HCT116 (cell line): ENCODE measurements around the gene PKD2L1. TPM values are rescaled to one million over a fixed set of nuclear protein-coding genes. Genes with fewer than 3 reads are reported as not detected.

Experiments
- ATAC-seq: fragments of 200-7000 bp; cut with Tn5 transposase; 2 replicates; pipeline ENCODE4 v1.9.1; 2020; ENCODE audit warnings: mild to moderate bottlenecking, moderate library complexity
- BruUV-seq: library from RNA; stranded (reverse); fragments of 400-500 nt; replicated peaks from 2 replicates; lab custom pipeline; 2021; lab: Mats Ljungman, UMichigan
- CTCF ChIA-PET: fragments of 300-600 bp; sonication (Branson Sonifier 250); formaldehyde crosslinking; loops from one replicate; lab custom pipeline; 2021; ENCODE audit warnings: antibody characterized with exemption; lab: Charles Lee
- POLR2A ChIA-PET: fragments of 300-600, 350-600 bp; sonication (Branson Sonifier 250); formaldehyde crosslinking; loops from one replicate; lab custom pipeline; 2021; ENCODE audit warnings: antibody characterized with exemption; lab: Charles Lee
- RAD21 ChIA-PET, 2 experiments: fragments of 300-600 bp; sonication (Branson Sonifier 250); formaldehyde crosslinking; loops; one replicate each; lab custom pipeline; 2023; ENCODE audit warnings: low total read pairs in 2 of 2; ENCODE audit not compliant: uncharacterized antibody in 2 of 2, unreplicated experiment in 2 of 2, low non-redundant PET in 1 of 2; lab: Charles Lee
- DNase-seq: peaks from one replicate; pipeline ENCODE4 v3.0.0-alpha.2; 2010; ENCODE audit warnings: low read depth, low spot score
- H2AFZ ChIP-seq: fragments of 200-600 bp; shearing (Covaris generic), sonication (generic); 2 replicates; pipeline ENCODE4 v1.6.1; 2017; ENCODE audit warnings: low read depth, mixed run types, mixed read lengths, antibody characterized with exemption, low read length; ENCODE audit not compliant: poor library complexity, severe bottlenecking
- H3K27ac ChIP-seq: 2 replicates; pipeline ENCODE4 v1.5.1; 2012; ENCODE audit warnings: low read depth, low read length
- H3K27me3 ChIP-seq: fragments of 200-600 bp; sonication (generic); 2 replicates; pipeline ENCODE4 v1.6.1; 2016; ENCODE audit warnings: mixed run types, low read length, mixed read lengths; ENCODE audit not compliant: insufficient read depth
- H3K36me3 ChIP-seq, 2 experiments: fragments of 200-500 bp in 1 of 2; fragments of 200-600 bp in 1 of 2; sonication (Bioruptor generic) in 1 of 2; sonication (generic) in 1 of 2; 2 replicates each; pipeline versions ENCODE4 v1.5.1 to v1.6.1; 2014 to 2016; ENCODE audit warnings: low read length in 2 of 2, inconsistent platforms in 1 of 2, mixed read lengths in 1 of 2, mixed run types in 1 of 2; ENCODE audit not compliant: insufficient read depth in 2 of 2, control insufficient read depth in 1 of 2
- H3K4me1 ChIP-seq, 2 experiments: fragments of 200-600 bp in 1 of 2; sonication (generic) in 1 of 2; 2 replicates each; pipeline versions ENCODE4 v1.5.1 to v1.6.1; 2012 to 2017; ENCODE audit warnings: low read length in 2 of 2, inconsistent platforms in 1 of 2, mild to moderate bottlenecking in 1 of 2, mixed read lengths in 1 of 2, mixed run types in 1 of 2, moderate library complexity in 1 of 2; ENCODE audit not compliant: insufficient read depth in 2 of 2, control insufficient read depth in 1 of 2
- H3K4me2 ChIP-seq: fragments of 200-600 bp; sonication (generic); 2 replicates; pipeline ENCODE4 v1.6.1; 2017; ENCODE audit warnings: mixed run types, low read length, mixed read lengths
- H3K4me3 ChIP-seq, 2 experiments: fragments of 200-600 bp in 1 of 2; sonication (generic) in 1 of 2; replicated peaks in 1 of 2; 2 replicates each; pipeline ENCODE4 v1.5.1; 2011 to 2016; ENCODE audit warnings: low read length in 2 of 2, control low read depth in 1 of 2, low read depth in 1 of 2, mild to moderate bottlenecking in 1 of 2, mixed read lengths in 1 of 2, mixed run types in 1 of 2
- H3K79me2 ChIP-seq: fragments of 200-600 bp; sonication (generic); 2 replicates; pipeline ENCODE4 v1.6.1; 2017; ENCODE audit warnings: mild to moderate bottlenecking, mixed run types, low read length, moderate library complexity, mixed read lengths; ENCODE audit not compliant: insufficient read depth
- H3K9ac ChIP-seq: fragments of 200-600 bp; sonication (generic); 2 replicates; pipeline ENCODE4 v1.6.1; 2016; ENCODE audit warnings: low read length, mixed read lengths
- H3K9me2 ChIP-seq: fragments of 200-600 bp; sonication (generic), shearing (Covaris generic); 2 replicates; pipeline ENCODE4 v1.6.1; 2017; ENCODE audit warnings: mixed run types, mild to moderate bottlenecking, moderate library complexity; ENCODE audit not compliant: insufficient read depth
- H3K9me3 ChIP-seq, 2 experiments: fragments of 200-500 bp in 1 of 2; fragments of 200-600 bp in 1 of 2; sonication (Bioruptor generic) in 1 of 2; sonication (generic) in 1 of 2; 2 replicates each; pipeline ENCODE4 v1.6.1; 2014 to 2017; ENCODE audit warnings: low read length in 2 of 2, mixed read lengths in 2 of 2, inconsistent platforms in 1 of 2, low read depth in 1 of 2, mild to moderate bottlenecking in 1 of 2, mixed run types in 1 of 2, moderate library complexity in 1 of 2; ENCODE audit not compliant: control insufficient read depth in 1 of 2, insufficient read depth in 1 of 2
- H4K20me1 ChIP-seq: fragments of 200-600 bp; sonication (generic), shearing (Covaris generic); 2 replicates; pipeline ENCODE4 v1.6.1; 2017; ENCODE audit warnings: mixed run types, mild to moderate bottlenecking, moderate library complexity; ENCODE audit not compliant: insufficient read depth
- CTCF ChIP-seq, 3 experiments: fragments of 200-600 bp in 1 of 3; sonication (generic) in 1 of 3; IDR thresholded peaks in 2 of 3; conservative IDR thresholded peaks in 1 of 3; 2 replicates each; pipeline ENCODE4 v1.5.1; 2012 to 2017; ENCODE audit warnings: low read depth in 2 of 3, low read length in 2 of 3, antibody characterized with exemption in 1 of 3, borderline replicate concordance in 1 of 3, control low read depth in 1 of 3, mild to moderate bottlenecking in 1 of 3, mixed read lengths in 1 of 3, mixed run types in 1 of 3, moderate library complexity in 1 of 3; ENCODE audit not compliant: insufficient read depth in 1 of 3
- ELF1 ChIP-seq: IDR thresholded peaks from 2 replicates; pipeline ENCODE4 v1.6.1; 2012; ENCODE audit warnings: low read depth, borderline replicate concordance
- MAX ChIP-seq: IDR thresholded peaks from 2 replicates; pipeline ENCODE4 v1.6.1; 2012
- POLR2AphosphoS5 ChIP-seq: IDR thresholded peaks from 2 replicates; pipeline ENCODE4 v1.6.1; 2011; ENCODE audit warnings: mild to moderate bottlenecking, low read depth, low read length, moderate library complexity
- RAD21 ChIP-seq: IDR thresholded peaks from 2 replicates; pipeline ENCODE4 v1.6.1; 2012; ENCODE audit warnings: low read depth, mild to moderate bottlenecking
- REST ChIP-seq: IDR thresholded peaks from 2 replicates; pipeline ENCODE4 v1.6.1; 2012; ENCODE audit warnings: low read depth
- SRF ChIP-seq: IDR thresholded peaks from 2 replicates; pipeline ENCODE4 v1.6.1; 2012; ENCODE audit warnings: low read depth
- YY1 ChIP-seq: IDR thresholded peaks from 2 replicates; pipeline ENCODE4 v1.6.1; 2011; ENCODE audit warnings: low read length, low read depth, moderate library complexity, mild to moderate bottlenecking; ENCODE audit not compliant: insufficient replicate concordance; ENCODE audit errors: extremely low read depth
- ZFX ChIP-seq: fragments of 450-650 bp; IDR thresholded peaks from 2 replicates; pipeline ENCODE4 v1.6.1; 2017
- ZNF274 ChIP-seq: fragments of 200-500 bp; sonication (Bioruptor generic); IDR thresholded peaks from 2 replicates; pipeline ENCODE4 v1.6.1; 2014; ENCODE audit warnings: mild to moderate bottlenecking, low read depth, low read length, inconsistent platforms
- intact Hi-C: fragments of 100-400 bp; cut with micrococcal nuclease; formaldehyde crosslinking; loops from 2 replicates; pipeline ENCODE4 v1.10.0; 2022
- total RNA-seq: library from RNA; stranded (reverse); gene quantifications from one replicate; pipeline ENCODE4 v1.2.1, GENCODE V29; 2021; ENCODE audit not compliant: unreplicated experiment

PKD2L1 gene
- total RNA-seq, 1 experiment from 2014 or later: 0.17 TPM

GRCh38 chr10:100341953-100342626, 12.1 kb upstream of the PKD2L1 start:
- no peaks in the 10 kb centered on the region for H3K9me3 ChIP-seq
- BruUV-seq: no TSS peak
- DNase-seq (peak; percentile 64), ATAC-seq (peak; percentile 64)
- ChIA-PET RAD21 (interaction anchor here (0.8 to 1.5 kb wide), 5 partner anchors 28 to 177 kb away, joined by 3 to 8 read pairs (median 4); no protein-coding TSS in a partner anchor), POLR2A (interaction anchor here (0.9 to 2.9 kb wide), 4 partner anchors 29 to 177 kb away, joined by 3 to 16 read pairs (median 7); no protein-coding TSS in a partner anchor), CTCF (interaction anchor here (0.9 to 4.1 kb wide), 13 partner anchors 10 to 536 kb away, joined by 3 to 27 read pairs (median 8); no protein-coding TSS in a partner anchor)
- no peaks in the 10 kb centered on the region for H3K36me3 ChIP-seq
- peaks cover 1% of the 10 kb centered on the region; the same call in 1 of the 2 replicates for H3K79me2 ChIP-seq
- intact Hi-C loops: loop anchor here (1.0 to 10.0 kb wide), 4 partner anchors 31 to 673 kb away; no protein-coding TSS in a partner anchor
- no peaks in the 10 kb centered on the region for H3K27me3 ChIP-seq
- peak overlapping the region; percentile 40 for H3K4me2 ChIP-seq
- peak in 2 of 3 experiments; percentile 89 to 92; a peak in 4 of 6 replicates for TF ChIP-seq CTCF (IDR thresholded peaks at IDR 0.05 in 2 of 3, conservative IDR thresholded peaks at IDR 0.05 in 1 of 3; ENCODE audit: borderline replicate concordance in 1 of 3, insufficient read depth in 1 of 3, low read depth in 2 of 3, low read length in 2 of 3)
- TF ChIP-seq YY1: peak; percentile 73
- TF ChIP-seq ZNF274: no peak
- TF ChIP-seq ZFX: 0 out of 2 replicates have a peak, but pooled peaks have one; percentile 45
- TF ChIP-seq REST: no peak
- no peak for TF ChIP-seq SRF
- no peak for TF ChIP-seq RAD21
- no peak for TF ChIP-seq ELF1
- TF ChIP-seq MAX: no peak
- TF ChIP-seq POLR2AphosphoS5: peak; percentile 45; the same call in 1 of the 2 replicates
- peak overlapping the region; percentile 97 for H2AFZ ChIP-seq
- no peak overlapping the region for H3K4me3 ChIP-seq
- H3K4me1 ChIP-seq: peaks cover 17 to 32% of the 10 kb centered on the region in 2 experiments
- H3K27ac ChIP-seq: peak overlapping the region; percentile 30; the same call in 1 of the 2 replicates
- no peaks in the 10 kb centered on the region for H3K9me2 ChIP-seq
- H3K9ac ChIP-seq: no peak overlapping the region
- H4K20me1 ChIP-seq: no peaks in the 10 kb centered on the region
